Spleen (tissue), 11 donors: ENCODE data around the gene FABP2. TPM values are rescaled to one million over a fixed set of nuclear protein-coding genes. Genes with fewer than 3 reads are reported as not detected.

Experiments
- DNase-seq: peaks from one replicate; pipeline ENCODE4 v3.0.0-alpha.2; 2020
- H3K27ac ChIP-seq, 8 donors: fragments of 200-600 bp; sonication (generic) in 7 of 8; 1 replicate in 4 of 8; 2 replicates in 4 of 8; pipeline versions ENCODE4 v1.5.0 to v1.8.0; 2016 to 2021; ENCODE audit warnings: inconsistent platforms in 4 of 8, mild to moderate bottlenecking in 4 of 8, moderate library complexity in 1 of 8
- H3K27me3 ChIP-seq, 7 donors: fragments of 200-600 bp; sonication (generic) in 6 of 7; replicated peaks in 1 of 7; 1 replicate in 4 of 7; 2 replicates in 3 of 7; pipeline versions ENCODE4 v1.5.0 to v1.8.0; 2016 to 2021; ENCODE audit warnings: inconsistent platforms in 3 of 7, mild to moderate bottlenecking in 1 of 7
- H3K36me3 ChIP-seq, 6 donors: fragments of 200-600 bp; sonication (generic) in 5 of 6; 1 replicate in 4 of 6; 2 replicates in 2 of 6; pipeline versions ENCODE4 v1.5.0 to v1.8.0; 2016 to 2021; ENCODE audit warnings: inconsistent platforms in 2 of 6
- H3K4me1 ChIP-seq, 6 donors: fragments of 200-600 bp; sonication (generic) in 5 of 6; 1 replicate in 3 of 6; 2 replicates in 3 of 6; pipeline versions ENCODE4 v1.5.0 to v1.8.0; 2016 to 2021; ENCODE audit warnings: inconsistent platforms in 3 of 6
- H3K4me3 ChIP-seq, 8 donors: fragments of 200-600 bp; sonication (generic) in 7 of 8; 1 replicate in 4 of 8; 2 replicates in 4 of 8; pipeline versions ENCODE4 v1.5.0 to v1.8.0; 2016 to 2021; ENCODE audit warnings: inconsistent platforms in 4 of 8, mild to moderate bottlenecking in 4 of 8, moderate library complexity in 2 of 8
- H3K9me3 ChIP-seq, 8 donors: fragments of 200-600 bp; sonication (generic) in 7 of 8; 1 replicate in 4 of 8; 2 replicates in 4 of 8; pipeline versions ENCODE4 v1.5.0 to v1.8.0; 2016 to 2021; ENCODE audit warnings: inconsistent platforms in 4 of 8
- CTCF ChIP-seq, 11 experiments: fragments of 200-600 bp in 7 of 11; fragments of 450-650 bp in 4 of 11; sonication (generic) in 4 of 11; IDR thresholded peaks in 8 of 11; conservative IDR thresholded peaks in 3 of 11; 1 replicate in 7 of 11; 2 replicates in 4 of 11; pipeline versions ENCODE4 v1.4.0 to v1.8.0; 2016 to 2021; ENCODE audit warnings: antibody characterized with exemption in 11 of 11, inconsistent platforms in 4 of 11, mild to moderate bottlenecking in 1 of 11
- POLR2A ChIP-seq, 3 donors: fragments of 450-650 bp; IDR thresholded peaks; one replicate each; pipeline ENCODE4 v1.5.1; 2017; ENCODE audit warnings: antibody characterized with exemption in 3 of 3, mild to moderate bottlenecking in 1 of 3
- POLR2AphosphoS5 ChIP-seq, 3 donors: sonication (generic); formaldehyde crosslinking; IDR thresholded peaks; one replicate each; pipeline ENCODE4 v1.5.1; 2017; ENCODE audit warnings: antibody characterized with exemption in 3 of 3
- WGBS, 5 donors: extraction: QIAGEN DNeasy Blood & Tissue Kit in 3 of 5; methylation state at CpG; one replicate each; pipeline versions ENCODE4 v1.1.5 to v1.1.7; 2013 to 2018; 5-methylcytosine and 5-hydroxymethylcytosine counted together
- intact Hi-C: fragments of 100-400 bp; cut with DNase I; formaldehyde crosslinking; loops from one replicate; pipeline ENCODE4 v1.15.0; 2023; ENCODE audit warnings: low total_unique reads
- polyA plus RNA-seq, 3 donors: library from polyadenylated mRNA; stranded (reverse); fragments of 200-250 nt; gene quantifications; one replicate each; pipeline ENCODE4 v1.2.1, GENCODE V29; 2013
- total RNA-seq, 7 donors: library from RNA; depleted of rRNA in 3 of 7; stranded (reverse); fragments of >200 nt in 3 of 7; fragmentation: NEBNext Ultra II Directional in 4 of 7; extraction: Animal tissue kit (Norgen Biotek cat#: 25700) in 4 of 7; gene quantifications; one replicate each; pipeline versions ENCODE4 v1.1.0 to v1.2.1, GENCODE V29; 2016 to 2021
- donor health status: healthy with polysubstance abuse.
- donor health status: DM: no; HTN: no; CAD: no; lungs with moderate emphysema.
- donor health status: DM: no; HTN: no; CAD: no.
- donor health status: Bipolar disorder and iron deficiency.
- donor health status: healthy.
- donor health status: DM: no; HTN: no; CAD: no.
- donor health status: DM: yes; HTN: yes; CAD: no.

FABP2 gene
- total and polyA plus RNA-seq, 10 donors, result 0.16 to 0.26 TPM; not detected in 8

- intact Hi-C loops, result no loop called here
- H3K27ac ChIP-seq, result no peak overlapping the region
- no peaks in the 10 kb centered on the region for H3K27me3 ChIP-seq
- DNase-seq, result no peak
- H3K4me3 ChIP-seq, result no peak overlapping the region
- peaks cover 0 to 6% (median 1%) of the 10 kb centered on the region in 6 donors for H3K4me1 ChIP-seq
- TF ChIP-seq CTCF (IDR thresholded peaks at IDR 0.05 in 8 of 11, conservative IDR thresholded peaks at IDR 0.05 in 3 of 11), result no peak
- TF ChIP-seq POLR2A (IDR thresholded peaks at IDR 0.05), result no peak
- TF ChIP-seq POLR2AphosphoS5 (IDR thresholded peaks at IDR 0.05), result no peak
- H3K9me3 ChIP-seq, result no peaks in the 10 kb centered on the region
- peaks cover 0 to 18% (median 6%) of the 10 kb centered on the region in 6 donors for H3K36me3 ChIP-seq
- 88 to 98% (median 93%) methylated on average over 1 of the region's 1 CpG for WGBS, 5 donors
These were observed 31.3 kb downstream of the FABP2 start for GRCh38 chr4:119290598-119290997.

GRCh38 chr4:119289313-119289712, 32.6 kb downstream of the FABP2 start:
- Histone ChIP-seq H3K9me3 (no peaks in the 10 kb centered on the region), H3K36me3 (peaks cover 0 to 18% (median 5%) of the 10 kb centered on the region in 6 donors), H3K4me3 (no peak overlapping the region), H3K27me3 (no peaks in the 10 kb centered on the region), H3K4me1 (peaks cover 0 to 18% (median 12%) of the 10 kb centered on the region in 6 donors), H3K27ac (no peak overlapping the region)
- WGBS, 5 donors, result 94 to 99% (median 96%) methylated on average over 5 of the region's 5 CpGs
- TF ChIP-seq CTCF (IDR thresholded peaks at IDR 0.05 in 8 of 11, conservative IDR thresholded peaks at IDR 0.05 in 3 of 11) (no peak), POLR2A (IDR thresholded peaks at IDR 0.05) (no peak), POLR2AphosphoS5 (IDR thresholded peaks at IDR 0.05) (no peak)
- intact Hi-C loops, result loop anchor here (10.0 kb wide), 1 partner anchor 305 kb away; no protein-coding TSS in a partner anchor
- DNase-seq, result no peak

GRCh38 chr4:119286377-119287002, 35.4 kb downstream of the FABP2 start:
- Histone ChIP-seq H3K36me3 (peaks cover 0 to 6% (median 0%) of the 10 kb centered on the region in 6 donors), H3K9me3 (no peaks in the 10 kb centered on the region), H3K4me1 (peaks cover 0 to 32% (median 20%) of the 10 kb centered on the region in 6 donors), H3K27ac (no peak overlapping the region), H3K4me3 (no peak overlapping the region), H3K27me3 (no peaks in the 10 kb centered on the region)
- no peak for DNase-seq
- intact Hi-C loops, result loop anchor here (10.0 kb wide), 1 partner anchor 302 kb away; no protein-coding TSS in a partner anchor
- TF ChIP-seq POLR2A (IDR thresholded peaks at IDR 0.05) (no peak), CTCF (IDR thresholded peaks at IDR 0.05 in 8 of 11, conservative IDR thresholded peaks at IDR 0.05 in 3 of 11) (peak in 10 of 11 experiments; percentile 18 to 67 (median 49))
- WGBS, 5 donors, result 62 to 73% (median 69%) methylated on average over 3 of the region's 3 CpGs

- TF ChIP-seq CTCF (IDR thresholded peaks at IDR 0.05 in 8 of 11, conservative IDR thresholded peaks at IDR 0.05 in 3 of 11) (peak in 3 of 11 experiments; percentile 18 to 36 (median 30)), POLR2A (IDR thresholded peaks at IDR 0.05) (no peak)
- H3K27me3 ChIP-seq, result no peaks in the 10 kb centered on the region
- H3K36me3 ChIP-seq, result no peaks in the 10 kb centered on the region
- DNase-seq, result no peak
- peaks cover 0 to 39% (median 24%) of the 10 kb centered on the region in 6 donors for H3K4me1 ChIP-seq
- H3K9me3 ChIP-seq, result no peaks in the 10 kb centered on the region
- intact Hi-C loops, result loop anchor here (5.0 to 10.0 kb wide), 2 partner anchors 243 to 300 kb away; no protein-coding TSS in a partner anchor
- H3K27ac ChIP-seq, result no peak overlapping the region
- no peak overlapping the region for H3K4me3 ChIP-seq
- WGBS, 5 donors, result 21 to 29% (median 27%) methylated on average over 4 of the region's 4 CpGs
These were observed 36.8 kb downstream of the FABP2 start for GRCh38 chr4:119284876-119285780.
